Measurements from ENCODE around the gene VHLL.
"Not testable (repeated sequence)": the region's sequence is repeated elsewhere in the genome, so short reads cannot be mapped to it uniquely, and the experiment has no call there.

The VHLL gene

DNA sequence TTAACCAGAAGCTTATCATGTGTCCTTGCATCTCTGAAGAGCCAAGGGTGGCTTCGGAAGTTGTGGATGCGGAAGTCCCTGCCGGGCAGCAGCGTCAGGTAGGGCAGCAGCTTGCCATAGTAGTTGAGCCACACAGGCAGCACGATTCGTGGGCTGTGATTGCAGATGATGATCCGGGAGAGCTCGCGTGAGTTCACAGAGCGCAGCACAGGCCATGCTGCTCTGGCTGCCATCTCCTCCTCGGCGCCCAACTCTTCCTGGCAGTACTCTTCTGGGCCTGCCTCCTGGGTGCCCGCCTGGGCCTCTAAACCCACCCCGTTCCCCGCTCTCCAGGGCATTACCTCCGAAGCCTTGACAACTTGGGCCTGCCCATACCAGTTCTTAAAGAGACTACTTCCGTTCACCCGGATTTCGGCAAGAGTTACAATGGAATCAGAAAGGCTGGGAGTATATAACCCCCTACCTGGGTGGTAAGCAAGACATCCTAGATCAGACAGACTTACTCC lies at the start of gene VHLL:
TSS of gene VHLL (minus strand) at position 456 of the 506 bp plus-strand sequence. CDS start at position 338, 118 bp downstream.
- no peak for DNase-seq (ENCODE audit: low read depth)
- TF ChIP-seq, protein P1, sequence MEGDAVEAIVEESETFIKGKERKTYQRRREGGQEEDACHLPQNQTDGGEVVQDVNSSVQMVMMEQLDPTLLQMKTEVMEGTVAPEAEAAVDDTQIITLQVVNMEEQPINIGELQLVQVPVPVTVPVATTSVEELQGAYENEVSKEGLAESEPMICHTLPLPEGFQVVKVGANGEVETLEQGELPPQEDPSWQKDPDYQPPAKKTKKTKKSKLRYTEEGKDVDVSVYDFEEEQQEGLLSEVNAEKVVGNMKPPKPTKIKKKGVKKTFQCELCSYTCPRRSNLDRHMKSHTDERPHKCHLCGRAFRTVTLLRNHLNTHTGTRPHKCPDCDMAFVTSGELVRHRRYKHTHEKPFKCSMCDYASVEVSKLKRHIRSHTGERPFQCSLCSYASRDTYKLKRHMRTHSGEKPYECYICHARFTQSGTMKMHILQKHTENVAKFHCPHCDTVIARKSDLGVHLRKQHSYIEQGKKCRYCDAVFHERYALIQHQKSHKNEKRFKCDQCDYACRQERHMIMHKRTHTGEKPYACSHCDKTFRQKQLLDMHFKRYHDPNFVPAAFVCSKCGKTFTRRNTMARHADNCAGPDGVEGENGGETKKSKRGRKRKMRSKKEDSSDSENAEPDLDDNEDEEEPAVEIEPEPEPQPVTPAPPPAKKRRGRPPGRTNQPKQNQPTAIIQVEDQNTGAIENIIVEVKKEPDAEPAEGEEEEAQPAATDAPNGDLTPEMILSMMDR (IDR thresholded peaks at IDR 0.05; ENCODE audit: insufficient read depth, low read depth, low read length, missing control alignments), result no peak
- no peak within 1 kb of the TSS for H3K4me3 ChIP-seq (ENCODE audit: low read depth, low read length)

DNA sequence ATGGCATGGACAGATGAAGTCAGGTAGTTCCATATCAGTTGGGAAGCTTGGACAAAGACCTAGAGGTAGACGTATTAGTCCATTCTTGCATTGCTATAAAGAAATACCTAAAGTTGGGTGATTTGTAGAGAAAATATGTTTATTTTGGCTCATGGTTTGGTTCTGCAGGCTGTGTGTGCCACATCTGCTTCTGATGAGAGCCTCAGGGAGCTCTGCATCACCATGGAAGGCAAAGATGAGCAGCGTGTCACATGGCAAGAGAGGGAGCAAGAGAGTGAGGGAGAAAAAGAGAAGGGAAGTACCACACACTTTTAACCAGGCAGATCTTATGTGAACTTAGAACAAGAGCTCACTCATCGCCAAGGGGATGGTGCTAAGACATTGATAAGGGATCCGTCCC lies 48.2 kb upstream of the VHLL start:
- DNase-seq (ENCODE audit: low read depth), result no peak
- TF ChIP-seq, protein P1 (IDR thresholded peaks at IDR 0.05; ENCODE audit: insufficient read depth, low read depth, low read length, missing control alignments), result no peak
- no peak overlapping the region for H3K4me3 ChIP-seq (ENCODE audit: low read depth, low read length)

DNA sequence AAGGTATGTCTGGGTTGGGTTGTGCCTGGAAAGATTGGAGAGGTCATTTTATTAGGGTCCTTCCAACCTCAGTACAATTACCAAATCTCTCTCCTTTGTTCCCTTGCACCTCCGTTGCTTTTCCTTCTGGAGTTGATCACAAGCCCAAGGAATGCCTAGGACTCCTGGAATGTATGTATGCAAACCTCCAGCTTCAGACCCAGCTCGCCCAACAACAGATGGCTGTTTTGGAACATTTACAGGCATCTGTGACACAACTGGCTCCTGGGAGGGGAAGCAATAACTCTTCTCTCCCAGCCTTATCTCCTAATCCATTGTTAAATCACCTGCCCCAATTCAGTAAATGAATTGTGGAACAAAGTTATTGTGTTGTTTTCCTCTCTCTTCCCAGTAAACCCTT lies 47.5 kb upstream of the VHLL start:
- TF ChIP-seq, protein P1 (IDR thresholded peaks at IDR 0.05; ENCODE audit: insufficient read depth, low read depth, low read length, missing control alignments), result no peak
- H3K4me3 ChIP-seq (ENCODE audit: low read depth, low read length), result no peak overlapping the region
- DNase-seq (ENCODE audit: low read depth), result no peak

- not testable (repeated sequence) for H3K4me3 ChIP-seq (ENCODE audit: low read depth, low read length); DNase-seq (ENCODE audit: low read depth)
Measured at GRCh38 chr1:156346035-156346434, 46.9 kb upstream of the VHLL start.

- no peak overlapping the region for H3K4me3 ChIP-seq (ENCODE audit: low read depth, low read length)
- no peak for DNase-seq (ENCODE audit: low read depth)
- TF ChIP-seq, protein P1 (IDR thresholded peaks at IDR 0.05; ENCODE audit: insufficient read depth, low read depth, low read length, missing control alignments), result no peak
Measured at GRCh38 chr1:156344409-156344808, 45.3 kb upstream of the VHLL start.

- TF ChIP-seq, protein P1 (IDR thresholded peaks at IDR 0.05; ENCODE audit: insufficient read depth, low read depth, low read length, missing control alignments), result no peak
- no peak overlapping the region for H3K4me3 ChIP-seq (ENCODE audit: low read depth, low read length)
- DNase-seq (ENCODE audit: low read depth), result no peak
Measured at GRCh38 chr1:156342166-156342955, 43.3 kb upstream of the VHLL start.

DNA sequence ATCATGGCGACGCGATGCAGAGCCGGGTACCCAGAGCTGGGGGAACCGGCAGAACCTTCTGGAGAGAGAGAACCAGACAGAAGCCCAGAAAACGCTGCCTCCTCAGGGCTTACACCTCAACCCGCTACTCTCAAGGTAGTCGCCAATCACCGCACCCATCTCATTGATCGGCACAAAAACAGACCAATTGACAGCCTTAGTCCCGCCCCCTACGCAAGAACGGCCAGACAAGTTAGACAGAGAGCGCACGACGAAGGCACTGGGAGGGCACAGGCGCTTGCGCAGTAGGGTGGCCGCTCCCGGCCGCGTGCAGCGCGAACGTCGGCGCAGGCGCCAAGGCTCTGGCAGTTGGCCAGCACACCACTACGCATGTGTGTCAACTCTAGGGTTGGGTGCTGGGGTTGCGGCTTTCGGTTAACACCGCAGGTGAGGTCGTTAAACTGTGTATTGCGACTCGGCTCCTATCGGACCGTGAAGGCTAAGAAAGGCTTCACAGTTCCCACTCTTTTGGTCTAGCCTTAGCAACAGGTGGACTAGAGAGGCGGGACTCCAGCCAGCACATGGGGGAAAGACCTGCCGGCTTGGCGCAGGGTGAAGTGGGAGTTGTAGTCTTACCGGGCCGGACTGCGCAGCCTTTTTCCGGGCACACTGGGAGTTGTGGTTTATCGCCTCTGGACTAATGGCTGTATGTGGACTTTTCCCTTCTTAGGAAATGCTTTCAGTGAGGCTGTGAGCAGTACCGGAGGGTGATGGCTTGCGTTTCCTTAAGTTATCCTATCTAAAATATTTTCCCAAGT lies 39.3 kb upstream of the VHLL start, which contains the start of the genes CCT3 and TSACC:
TSS of gene CCT3 (minus strand) at position 113 of the 797 bp plus-strand sequence. CDS start at position 5, 108 bp downstream.
TSS of gene TSACC (plus strand) at position 347 of the 797 bp plus-strand sequence. CDS start 1,232 bp downstream, outside the sequence.
- TF ChIP-seq, protein P1 (IDR thresholded peaks at IDR 0.05; ENCODE audit: insufficient read depth, low read depth, low read length, missing control alignments), result no peak

More for the DNA sequence above, 39.3 kb upstream of the VHLL start, which contains the start of the genes CCT3 and TSACC:
- H3K4me3 ChIP-seq (ENCODE audit: low read depth, low read length), result peak within 1 kb of the TSS; percentile 84
- peak; percentile 100 for DNase-seq (ENCODE audit: low read depth)
